Effector CD8-positive, alpha-beta T cell (primary cell): ENCODE measurements around the gene CTBP2.

Source experiments
- DNase-seq: peaks from one replicate; lab custom pipeline; 2025; lab: John Stamatoyannopoulos, UW

CTBP2 gene

GRCh38 chr10:125144693-125145623 is 15.4 kb downstream of the CTBP2 start:
- DNase-seq = no peak

GRCh38 chr10:125144206-125144605 is 16.2 kb downstream of the CTBP2 start:
- DNase-seq = no peak

- DNase-seq = no peak
Measured at GRCh38 chr10:125142946-125143345, 17.4 kb downstream of the CTBP2 start.

- no peak for DNase-seq
Measured at GRCh38 chr10:125141860-125142484, 18.4 kb downstream of the CTBP2 start.

- DNase-seq = no peak
Measured at GRCh38 chr10:125141150-125141859, 19.1 kb downstream of the CTBP2 start.

GRCh38 chr10:125140151-125140550 is 20.2 kb downstream of the CTBP2 start:
- no peak for DNase-seq

- no peak for DNase-seq
Measured at GRCh38 chr10:125137601-125138438, 22.5 kb downstream of the CTBP2 start.

- DNase-seq = no peak
Measured at GRCh38 chr10:125136087-125136486, 24.3 kb downstream of the CTBP2 start.

GRCh38 chr10:125135771-125136035 is 24.7 kb downstream of the CTBP2 start:
- DNase-seq = no peak

GRCh38 chr10:125134916-125135770 is 25.2 kb downstream of the CTBP2 start:
- no peak for DNase-seq

GRCh38 chr10:125134483-125134848 is 25.9 kb downstream of the CTBP2 start:
- no peak for DNase-seq

- DNase-seq = no peak
Measured at GRCh38 chr10:125133696-125134482, 26.5 kb downstream of the CTBP2 start.

- DNase-seq = no peak
Measured at GRCh38 chr10:125132344-125132743, 28.0 kb downstream of the CTBP2 start.

GRCh38 chr10:125130916-125131315 is 29.4 kb downstream of the CTBP2 start:
- no peak for DNase-seq

- no peak for DNase-seq
Measured at GRCh38 chr10:125130260-125130659, 30.1 kb downstream of the CTBP2 start.

- no peak for DNase-seq
Measured at GRCh38 chr10:125129076-125129458, 31.3 kb downstream of the CTBP2 start.

GRCh38 chr10:125128397-125129075 is 31.8 kb downstream of the CTBP2 start:
- no peak for DNase-seq

GRCh38 chr10:125127986-125128385 is 32.4 kb downstream of the CTBP2 start:
- DNase-seq = no peak

GRCh38 chr10:125127110-125127509 is 33.3 kb downstream of the CTBP2 start:
- no peak for DNase-seq
